IPS-18a (cell line): Measurements from ENCODE around the gene ZNF135.

Experiments
- H3K27ac ChIP-seq: one replicate; pipeline ENCODE4 v1.5.1; 2013; ENCODE audit warnings: low read length
- H3K27me3 ChIP-seq: one replicate; pipeline ENCODE4 v1.6.1; 2013; ENCODE audit warnings: mild to moderate bottlenecking, low read length; ENCODE audit not compliant: control insufficient read depth, insufficient read depth
- H3K36me3 ChIP-seq: one replicate; pipeline ENCODE4 v1.6.1; 2013; ENCODE audit warnings: low read depth, low read length; ENCODE audit not compliant: control insufficient read depth
- H3K4me1 ChIP-seq: one replicate; pipeline ENCODE4 v1.6.1; 2013; ENCODE audit warnings: low read depth, low read length; ENCODE audit not compliant: control insufficient read depth
- H3K4me3 ChIP-seq: one replicate; pipeline ENCODE4 v1.5.1; 2013; ENCODE audit warnings: low read length
- H3K9ac ChIP-seq: one replicate; pipeline ENCODE4 v1.6.1; 2013; ENCODE audit warnings: mild to moderate bottlenecking, low read length, moderate library complexity
- H3K9me3 ChIP-seq: one replicate; pipeline ENCODE4 v1.6.1; 2013; ENCODE audit warnings: low read depth, low read length; ENCODE audit not compliant: control insufficient read depth

ZNF135 gene

GRCh38 chr19:58059003-58059670 lies at the start of gene ZNF135:
Gene ZNF135 (plus strand): TSS chr19:58059282. CDS start chr19:58060003, 721 bp downstream.
- Histone ChIP-seq H3K4me3 (peak within 1 kb of the TSS; percentile 51), H3K9ac (peak within 1 kb of the TSS; percentile 71), H3K9me3 (peaks cover 7% of the 10 kb centered on the region), H3K4me1 (peaks cover 13% of the 10 kb centered on the region), H3K27ac (peak within 1 kb of the TSS; percentile 72), H3K36me3 (peaks cover 5% of the 10 kb centered on the region), H3K27me3 (no peaks in the 10 kb centered on the region)

GRCh38 chr19:58009301-58009665 lies 49.8 kb upstream of the ZNF135 start:
- H3K9me3 ChIP-seq, result peaks cover 6% of the 10 kb centered on the region
- no peak overlapping the region for H3K27ac ChIP-seq
- no peaks in the 10 kb centered on the region for H3K4me1 ChIP-seq

GRCh38 chr19:58009666-58010301 lies 49.3 kb upstream of the ZNF135 start:
- Histone ChIP-seq H3K27ac (no peak overlapping the region), H3K4me1 (no peaks in the 10 kb centered on the region), H3K9ac (no peak overlapping the region), H3K9me3 (peaks cover 6% of the 10 kb centered on the region), H3K4me3 (peak overlapping the region; percentile 40), H3K36me3 (peaks cover 21% of the 10 kb centered on the region), H3K27me3 (no peaks in the 10 kb centered on the region)

More at GRCh38 chr19:58009301-58009665, 49.8 kb upstream of the ZNF135 start:
- Histone ChIP-seq H3K4me3 (peak overlapping the region; percentile 40), H3K27me3 (no peaks in the 10 kb centered on the region), H3K36me3 (peaks cover 26% of the 10 kb centered on the region), H3K9ac (no peak overlapping the region)

GRCh38 chr19:58010507-58010906 lies 48.6 kb upstream of the ZNF135 start:
- Histone ChIP-seq H3K4me3 (no peak overlapping the region), H3K4me1 (no peaks in the 10 kb centered on the region), H3K9me3 (peaks cover 6% of the 10 kb centered on the region), H3K36me3 (peaks cover 14% of the 10 kb centered on the region), H3K27me3 (no peaks in the 10 kb centered on the region), H3K9ac (no peak overlapping the region), H3K27ac (no peak overlapping the region)

GRCh38 chr19:58014141-58014540 lies 44.9 kb upstream of the ZNF135 start:
- Histone ChIP-seq H3K9me3 (peaks cover 3% of the 10 kb centered on the region), H3K4me3 (no peak overlapping the region), H3K27me3 (no peaks in the 10 kb centered on the region), H3K9ac (no peak overlapping the region), H3K4me1 (no peaks in the 10 kb centered on the region), H3K36me3 (no peaks in the 10 kb centered on the region), H3K27ac (no peak overlapping the region)

GRCh38 chr19:58020129-58020528 lies 39.0 kb upstream of the ZNF135 start:
- H3K36me3 ChIP-seq, result no peaks in the 10 kb centered on the region
- H3K9ac ChIP-seq, result no peak overlapping the region
- H3K4me1 ChIP-seq, result no peaks in the 10 kb centered on the region
- no peaks in the 10 kb centered on the region for H3K9me3 ChIP-seq
- no peak overlapping the region for H3K27ac ChIP-seq
- H3K27me3 ChIP-seq, result no peaks in the 10 kb centered on the region
- H3K4me3 ChIP-seq, result no peak overlapping the region

GRCh38 chr19:58021541-58022282 lies 37.4 kb upstream of the ZNF135 start:
- no peaks in the 10 kb centered on the region for H3K9me3 ChIP-seq

GRCh38 chr19:58022283-58022660 lies 36.8 kb upstream of the ZNF135 start:
- peak overlapping the region; percentile 78 for H3K27ac ChIP-seq
- H3K36me3 ChIP-seq, result no peaks in the 10 kb centered on the region
- H3K27me3 ChIP-seq, result no peaks in the 10 kb centered on the region
- H3K4me3 ChIP-seq, result no peak overlapping the region
- H3K9ac ChIP-seq, result peak overlapping the region; percentile 22
- no peaks in the 10 kb centered on the region for H3K9me3 ChIP-seq
- H3K4me1 ChIP-seq, result no peaks in the 10 kb centered on the region

More at GRCh38 chr19:58021541-58022282, 37.4 kb upstream of the ZNF135 start:
- Histone ChIP-seq H3K27me3 (no peaks in the 10 kb centered on the region), H3K4me1 (no peaks in the 10 kb centered on the region), H3K36me3 (no peaks in the 10 kb centered on the region), H3K9ac (peak overlapping the region; percentile 22), H3K4me3 (no peak overlapping the region), H3K27ac (peak overlapping the region; percentile 78)

- H3K36me3 ChIP-seq, result no peaks in the 10 kb centered on the region
- H3K27me3 ChIP-seq, result no peaks in the 10 kb centered on the region
- H3K9ac ChIP-seq, result no peak overlapping the region
- H3K4me1 ChIP-seq, result no peaks in the 10 kb centered on the region
- H3K9me3 ChIP-seq, result no peaks in the 10 kb centered on the region
- no peak overlapping the region for H3K4me3 ChIP-seq
- no peak overlapping the region for H3K27ac ChIP-seq
These were observed 34.4 kb upstream of the ZNF135 start for GRCh38 chr19:58024661-58025060.

GRCh38 chr19:58033741-58034476 lies 25.2 kb upstream of the ZNF135 start, which contains the start of gene ZSCAN1:
Gene ZSCAN1 (plus strand): TSS chr19:58034025. CDS start chr19:58037837, 3,812 bp downstream.
- Histone ChIP-seq H3K27me3 (peaks cover 4% of the 10 kb centered on the region), H3K36me3 (no peaks in the 10 kb centered on the region), H3K9me3 (no peaks in the 10 kb centered on the region), H3K27ac (no peak within 1 kb of the TSS), H3K4me3 (peak within 1 kb of the TSS; percentile 63), H3K4me1 (peaks cover 5% of the 10 kb centered on the region), H3K9ac (peak within 1 kb of the TSS; percentile 42)

- Histone ChIP-seq H3K27ac (no peak overlapping the region), H3K9ac (peak overlapping the region; percentile 42), H3K4me3 (peak overlapping the region; percentile 63), H3K36me3 (no peaks in the 10 kb centered on the region), H3K27me3 (peaks cover 4% of the 10 kb centered on the region), H3K4me1 (peaks cover 5% of the 10 kb centered on the region), H3K9me3 (no peaks in the 10 kb centered on the region)
These were observed 24.6 kb upstream of the ZNF135 start for GRCh38 chr19:58034477-58034793.
